ENCODE data around the gene CASR. TPM values are rescaled to one million over a fixed set of nuclear protein-coding genes. Genes with fewer than 3 reads are reported as not detected.

The CASR gene
- total RNA-seq, 4 donors from 2014 or later = under 0.01 to 0.19 TPM; not detected in 2

GRCh38 chr3:122251428-122251827 lies 68.0 kb downstream of the CASR start:
- Histone ChIP-seq H3K27me3 (no peaks in the 10 kb centered on the region), H3K9me3 (no peaks in the 10 kb centered on the region), H3K27ac (replicated peaks in 1 of 4) (no peak overlapping the region), H3K4me1 (peaks cover 0 to 3% (median 0%) of the 10 kb centered on the region in 4 donors), H3K36me3 (no peaks in the 10 kb centered on the region), H3K4me3 (no peak overlapping the region)
- WGBS = 90% methylated on average over 3 of the region's 3 CpGs
- peak; percentile 80 for DNase-seq (ENCODE audit: extremely low spot score)
- TF ChIP-seq POLR2AphosphoS5 (IDR thresholded peaks at IDR 0.05) (no peak), CTCF (IDR thresholded peaks at IDR 0.05) (no peak), POLR2A (IDR thresholded peaks at IDR 0.05; ENCODE audit: low read depth) (no peak), EP300 (IDR thresholded peaks at IDR 0.05) (no peak)
- intact Hi-C loops (cut with DNase I) = no loop called here

- 67% methylated on average over 1 of the region's 1 CpG for WGBS
- Histone ChIP-seq H3K4me1 (peaks cover 0 to 3% (median 0%) of the 10 kb centered on the region in 4 donors), H3K27ac (replicated peaks in 1 of 4) (no peak overlapping the region), H3K27me3 (no peaks in the 10 kb centered on the region), H3K9me3 (no peaks in the 10 kb centered on the region), H3K4me3 (no peak overlapping the region), H3K36me3 (no peaks in the 10 kb centered on the region)
- intact Hi-C loops (cut with DNase I) = no loop called here
- TF ChIP-seq EP300 (IDR thresholded peaks at IDR 0.05) = no peak
- TF ChIP-seq POLR2A (IDR thresholded peaks at IDR 0.05; ENCODE audit: low read depth) = no peak
- no peak for TF ChIP-seq POLR2AphosphoS5 (IDR thresholded peaks at IDR 0.05)
- peak; percentile 4 for DNase-seq (ENCODE audit: extremely low spot score)
Observed at GRCh38 chr3:122253581-122253980, 70.1 kb downstream of the CASR start.

GRCh38 chr3:122255757-122256439 lies 72.4 kb downstream of the CASR start:
- H3K9me3 ChIP-seq = no peaks in the 10 kb centered on the region
- no peak overlapping the region for H3K27ac ChIP-seq (replicated peaks in 1 of 4)
- whole genome bisulfite sequencing = 7% methylated on average over 1 of the region's 1 CpG
- H3K27me3 ChIP-seq = no peaks in the 10 kb centered on the region
- H3K36me3 ChIP-seq = no peaks in the 10 kb centered on the region
- peaks cover 0 to 3% (median 0%) of the 10 kb centered on the region in 4 donors for H3K4me1 ChIP-seq
- TF ChIP-seq POLR2AphosphoS5 (IDR thresholded peaks at IDR 0.05) (no peak), EP300 (IDR thresholded peaks at IDR 0.05) (no peak), CTCF (IDR thresholded peaks at IDR 0.05) (no peak), POLR2A (IDR thresholded peaks at IDR 0.05; ENCODE audit: low read depth) (no peak)
- H3K4me3 ChIP-seq = no peak overlapping the region
- intact Hi-C loops (cut with DNase I) = no loop called here
- peak; percentile 14 for DNase-seq (ENCODE audit: extremely low spot score)

GRCh38 chr3:122257644-122258364 lies 74.3 kb downstream of the CASR start:
- Histone ChIP-seq H3K9me3 (no peaks in the 10 kb centered on the region), H3K36me3 (no peaks in the 10 kb centered on the region), H3K27me3 (peaks cover 0 to 8% (median 0%) of the 10 kb centered on the region in 4 donors), H3K27ac (replicated peaks in 1 of 4) (no peak overlapping the region), H3K4me1 (peaks cover 0 to 3% (median 0%) of the 10 kb centered on the region in 4 donors), H3K4me3 (no peak overlapping the region)
- no peak for TF ChIP-seq EP300 (IDR thresholded peaks at IDR 0.05)
- no peak for TF ChIP-seq POLR2AphosphoS5 (IDR thresholded peaks at IDR 0.05)
- TF ChIP-seq CTCF (IDR thresholded peaks at IDR 0.05) = no peak
- TF ChIP-seq POLR2A (IDR thresholded peaks at IDR 0.05; ENCODE audit: low read depth) = no peak
- DNase-seq (ENCODE audit: extremely low spot score) = no peak
- WGBS = 64% methylated on average over 7 of the region's 7 CpGs
- intact Hi-C loops (cut with DNase I) = no loop called here

GRCh38 chr3:122258757-122259371 lies 75.4 kb downstream of the CASR start:
- Histone ChIP-seq H3K36me3 (no peaks in the 10 kb centered on the region), H3K4me3 (no peak overlapping the region), H3K27ac (replicated peaks in 1 of 4) (no peak overlapping the region), H3K27me3 (peaks cover 0 to 8% (median 0%) of the 10 kb centered on the region in 4 donors), H3K9me3 (no peaks in the 10 kb centered on the region), H3K4me1 (peaks cover 0 to 3% (median 0%) of the 10 kb centered on the region in 4 donors)
- peak in 2 of 3 experiments; percentile 17 to 34 for TF ChIP-seq CTCF (IDR thresholded peaks at IDR 0.05)
- no peak for TF ChIP-seq POLR2AphosphoS5 (IDR thresholded peaks at IDR 0.05)
- DNase-seq (ENCODE audit: extremely low spot score) = no peak
- WGBS = 9% methylated on average over 7 of the region's 7 CpGs
- intact Hi-C loops (cut with DNase I) = no loop called here
